K562 (cell line): ENCODE data around the gene COL4A6. TPM values are rescaled to one million over a fixed set of nuclear protein-coding genes. Genes with fewer than 3 reads are reported as not detected.

Experiments
- ATAC-seq: fragments of 200-7000 bp; cut with Tn5 transposase; 3 replicates; pipeline ENCODE4 v1.9.1; 2020; ENCODE audit warnings: moderate library complexity
- BruUV-seq: library from RNA; stranded (reverse); fragments of 400-500 nt; replicated peaks from 2 replicates; lab custom pipeline; 2021; lab: Mats Ljungman, UMichigan
- CTCF ChIA-PET: fragments of 300-600 bp; formaldehyde crosslinking; extraction: SDS; loops from one replicate; lab custom pipeline; 2021; ENCODE audit warnings: low intra/inter-chr PET ratio; lab: Yijun Ruan, JAX
- POLR2A ChIA-PET: fragments of 300-600, 350-650 bp; sonication (Branson Sonifier 250); formaldehyde crosslinking; extraction: SDS; loops from one replicate; lab custom pipeline; 2021; ENCODE audit warnings: antibody characterized with exemption, inconsistent platforms; lab: Yijun Ruan, JAX
- DNase-seq, 4 experiments: peaks; one replicate each; pipeline versions ENCODE4 v3.0.0 to v3.0.0-alpha.2; 2011 to 2018; ENCODE audit warnings: low spot score in 3 of 4, mixed read lengths in 3 of 4; ENCODE audit errors: extremely low read depth in 1 of 4
- FAIRE-seq: peaks from 2 replicates; lab custom pipeline; 2011; peaks lifted over from hg19 to GRCh38; lab: Jason Lieb, UNC
- H2AFZ ChIP-seq: 2 replicates; pipeline ENCODE4 v1.6.0; 2011; ENCODE audit warnings: low read depth, low read length, control low read depth, inconsistent platforms
- H3K27ac ChIP-seq: fragments of 200-600 bp; 3 replicates; pipeline ENCODE4 v1.8.0; 2011; ENCODE audit warnings: low read depth, mild to moderate bottlenecking, control low read depth, inconsistent platforms, low read length, moderate library complexity, mixed read lengths; ENCODE audit errors: extremely low read depth
- H3K27me3 ChIP-seq, 2 experiments: fragments of 300-600 bp in 1 of 2; 2 replicates in 1 of 2; 3 replicates in 1 of 2; pipeline versions ENCODE4 v1.6.0 to v1.8.0; 2011; ENCODE audit warnings: inconsistent platforms in 2 of 2, low read length in 2 of 2, mild to moderate bottlenecking in 1 of 2, mixed read lengths in 1 of 2, moderate library complexity in 1 of 2; ENCODE audit not compliant: control insufficient read depth in 2 of 2, insufficient read depth in 2 of 2
- H3K36me3 ChIP-seq: fragments of 300-600 bp; 3 replicates; pipeline ENCODE4 v1.8.0; 2011; ENCODE audit warnings: mild to moderate bottlenecking, low read length, inconsistent platforms; ENCODE audit not compliant: control insufficient read depth, insufficient read depth
- H3K4me1 ChIP-seq, 2 experiments: fragments of 200-600 bp in 1 of 2; replicated peaks in 1 of 2; 2 replicates in 1 of 2; 3 replicates in 1 of 2; pipeline versions ENCODE4 v1.5.1 to v1.8.0; 2011; ENCODE audit warnings: inconsistent platforms in 2 of 2, low read length in 2 of 2, mild to moderate bottlenecking in 1 of 2, mixed read lengths in 1 of 2, moderate library complexity in 1 of 2; ENCODE audit not compliant: control insufficient read depth in 2 of 2, insufficient read depth in 2 of 2
- H3K4me2 ChIP-seq: 2 replicates; pipeline ENCODE4 v1.6.1; 2011; ENCODE audit warnings: low read length, control low read depth, inconsistent platforms, mixed read lengths; ENCODE audit not compliant: insufficient read depth
- H3K4me3 ChIP-seq: fragments of 200-600 bp; sonication (generic), shearing (Covaris generic); 2 replicates; pipeline ENCODE4 v1.5.1; 2016; ENCODE audit warnings: control low read depth, inconsistent platforms
- H3K79me2 ChIP-seq: fragments of 200-600 bp; 3 replicates; pipeline ENCODE4 v1.8.0; 2011; ENCODE audit warnings: low read length, inconsistent platforms; ENCODE audit not compliant: control insufficient read depth, insufficient read depth
- H3K9ac ChIP-seq, 2 experiments: 2 replicates each; pipeline versions ENCODE4 v1.6.0 to v1.6.1; 2011; ENCODE audit warnings: low read depth in 2 of 2, low read length in 2 of 2, control low read depth in 1 of 2, inconsistent platforms in 1 of 2, mild to moderate bottlenecking in 1 of 2, mixed read lengths in 1 of 2; ENCODE audit not compliant: insufficient read depth in 1 of 2
- H3K9me1 ChIP-seq: one replicate; pipeline ENCODE4 v1.6.0; 2011; ENCODE audit warnings: inconsistent platforms, mild to moderate bottlenecking, low read length, moderate library complexity; ENCODE audit not compliant: control insufficient read depth, insufficient read depth
- H3K9me3 ChIP-seq: replicated peaks from 2 replicates; pipeline ENCODE4 v1.5.1; 2011; ENCODE audit warnings: low read depth, low read length, inconsistent platforms; ENCODE audit not compliant: control insufficient read depth, insufficient read depth
- H4K20me1 ChIP-seq: replicated peaks from 2 replicates; pipeline ENCODE4 v1.6.1; 2011; ENCODE audit warnings: low read length, inconsistent platforms, mixed read lengths; ENCODE audit not compliant: control insufficient read depth, insufficient read depth
- ARID3A ChIP-seq: IDR thresholded peaks from 2 replicates; pipeline ENCODE4 v1.6.1; 2012; ENCODE audit warnings: low read depth, low read length, improper control_type of control experiment, borderline replicate concordance
- CHD4 ChIP-seq: fragments of 200-600 bp; sonication (generic); IDR thresholded peaks from 3 replicates; pipeline ENCODE4 v1.6.1; 2012; ENCODE audit warnings: low read depth, mild to moderate bottlenecking, mixed read lengths, low read length, inconsistent platforms; ENCODE audit not compliant: insufficient read depth, insufficient replicate concordance, poor library complexity, severe bottlenecking
- COPS2 ChIP-seq: fragments of 450-650 bp; conservative IDR thresholded peaks from 2 replicates; pipeline ENCODE4 v1.6.1; 2016; ENCODE audit warnings: mild to moderate bottlenecking, moderate library complexity
- DDX20 ChIP-seq: fragments of 450-650 bp; IDR thresholded peaks from 2 replicates; pipeline ENCODE4 v1.6.1; 2016; ENCODE audit warnings: missing genetic modification characterization, low read depth, mild to moderate bottlenecking, missing compliant biosample characterization, moderate library complexity
- ETV6 ChIP-seq, 3 experiments: fragments of 150-350 bp in 1 of 3; sonication (generic) in 1 of 3; formaldehyde crosslinking in 1 of 3; IDR thresholded peaks; 2 replicates each; pipeline versions ENCODE4 v1.6.1 to v1.8.0; 2014 to 2022; ENCODE audit warnings: borderline replicate concordance in 2 of 3, low read depth in 2 of 3, antibody characterized with exemption in 1 of 3, low read length in 1 of 3, mild to moderate bottlenecking in 1 of 3, missing genetic modification reagents in 1 of 3
- HDAC2 ChIP-seq: fragments of 450-650 bp; IDR thresholded peaks from 2 replicates; pipeline ENCODE4 v1.6.1; 2016; ENCODE audit warnings: mild to moderate bottlenecking
- HDGF ChIP-seq: fragments of 450-650 bp; IDR thresholded peaks from 2 replicates; pipeline ENCODE4 v1.6.1; 2016
- KAT2B ChIP-seq: IDR thresholded peaks from one replicate; pipeline ENCODE4 v1.6.1; 2012; ENCODE audit warnings: low read depth, mild to moderate bottlenecking, control low read depth, inconsistent platforms, low read length, moderate library complexity
- KLF13 ChIP-seq: fragments of 450-650 bp; IDR thresholded peaks from 2 replicates; pipeline ENCODE4 v1.6.1; 2016; ENCODE audit warnings: missing genetic modification characterization, low read depth, mild to moderate bottlenecking, missing compliant biosample characterization, moderate library complexity, borderline replicate concordance
- PCBP1 ChIP-seq: fragments of 200-400 bp; formaldehyde crosslinking; IDR thresholded peaks from 2 replicates; pipeline ENCODE4 v1.6.1; 2018; ENCODE audit warnings: mild to moderate bottlenecking, low read depth, low read length; ENCODE audit not compliant: poor library complexity, severe bottlenecking
- THRB ChIP-seq: fragments of 450-650 bp; formaldehyde crosslinking; conservative IDR thresholded peaks from 2 replicates; pipeline ENCODE4 v1.4.0; 2022; ENCODE audit warnings: mild to moderate bottlenecking, missing genetic modification characterization
- ZNF3 ChIP-seq: fragments of 250-450 bp; sonication (Bioruptor Pico); IDR thresholded peaks from 2 replicates; pipeline ENCODE4 v1.5.0; 2021; ENCODE audit warnings: mild to moderate bottlenecking, moderate library complexity
- ZNF780A ChIP-seq: fragments of 250-450 bp; sonication (Bioruptor Pico); IDR thresholded peaks from 2 replicates; pipeline ENCODE4 v1.5.0; 2021; ENCODE audit warnings: mild to moderate bottlenecking
- in situ Hi-C: fragments of 300-500 bp; cut with MboI; formaldehyde crosslinking; loops from 4 replicates; pipeline ENCODE4 v1.15.0; 2018; ENCODE audit warnings: inconsistent platforms, mixed read lengths
- intact Hi-C: fragments of 100-400 bp; cut with micrococcal nuclease; formaldehyde crosslinking; loops from 2 replicates; pipeline ENCODE4 v1.14.2; 2022
- polyA plus RNA-seq, 8 experiments: library from polyadenylated mRNA; depleted of rRNA in 4 of 8; stranded (reverse) in 5 of 8; unstranded in 3 of 8; fragments of >200 nt; fragmentation: Nextera tagmentation in 2 of 8; fragmentation: Illumina TruSeq in 1 of 8; extraction: Ambion mirVana in 2 of 8; extraction: Trizol in 1 of 8; gene quantifications; 2 replicates each; pipeline versions ENCODE4 v1.2.1 to v1.2.3, GENCODE V29; 2011 to 2014; ENCODE audit warnings: inconsistent platforms in 1 of 8, missing spikeins in 1 of 8
- total RNA-seq, 7 experiments: library from RNA; depleted of rRNA in 6 of 7; stranded (reverse); fragments of >200 nt in 6 of 7; fragmentation: Illumina TruSeq in 2 of 7; extraction: Trizol in 2 of 7; gene quantifications; 2 replicates each; pipeline versions ENCODE4 v1.2.1 to v1.2.3, GENCODE V29; 2011 to 2021; ENCODE audit warnings: low replicate concordance in 1 of 7
- TF ChIP-seq, protein P1 (sequence below): sonication (generic); formaldehyde crosslinking; IDR thresholded peaks from 2 replicates; pipeline ENCODE4 v1.8.1; 2023; ENCODE audit warnings: mild to moderate bottlenecking, missing genetic modification reagents

The COL4A6 gene
- total and polyA plus RNA-seq, 9 of the 15 experiments (the other 6 are each of a cell fraction or from before 2014, with no cell fraction given), result 0.02 to 0.05 TPM; not detected in 7

GRCh38 chrX:108254636-108255035 lies 183.6 kb downstream of the COL4A6 start:
- no peaks in the 10 kb centered on the region for H3K4me1 ChIP-seq
- FAIRE-seq (no peak), ATAC-seq (no peak)
- intact Hi-C loops, result no loop called here
- H4K20me1 ChIP-seq, result no peaks in the 10 kb centered on the region
- TF ChIP-seq KAT2B (no peak), HDGF (no peak), ETV6 (IDR thresholded peaks at IDR 0.05; ENCODE audit: borderline replicate concordance in 1 of 2, low read depth in 2 of 2, low read length in 1 of 2) (no peak), ETV6 (CRISPR knock-in tag; IDR thresholded peaks at IDR 0.05; ENCODE audit: borderline replicate concordance) (no peak), ZNF780A (CRISPR knock-in tag) (no peak), DDX20 (tag) (no peak), ZNF3 (CRISPR knock-in tag) (no peak), PCBP1 (no peak), COPS2 (no peak), HDAC2 (no peak), CHD4 (no peak), THRB (no peak), ARID3A (no peak), KLF13 (tag) (no peak)
- TF ChIP-seq, protein P1, sequence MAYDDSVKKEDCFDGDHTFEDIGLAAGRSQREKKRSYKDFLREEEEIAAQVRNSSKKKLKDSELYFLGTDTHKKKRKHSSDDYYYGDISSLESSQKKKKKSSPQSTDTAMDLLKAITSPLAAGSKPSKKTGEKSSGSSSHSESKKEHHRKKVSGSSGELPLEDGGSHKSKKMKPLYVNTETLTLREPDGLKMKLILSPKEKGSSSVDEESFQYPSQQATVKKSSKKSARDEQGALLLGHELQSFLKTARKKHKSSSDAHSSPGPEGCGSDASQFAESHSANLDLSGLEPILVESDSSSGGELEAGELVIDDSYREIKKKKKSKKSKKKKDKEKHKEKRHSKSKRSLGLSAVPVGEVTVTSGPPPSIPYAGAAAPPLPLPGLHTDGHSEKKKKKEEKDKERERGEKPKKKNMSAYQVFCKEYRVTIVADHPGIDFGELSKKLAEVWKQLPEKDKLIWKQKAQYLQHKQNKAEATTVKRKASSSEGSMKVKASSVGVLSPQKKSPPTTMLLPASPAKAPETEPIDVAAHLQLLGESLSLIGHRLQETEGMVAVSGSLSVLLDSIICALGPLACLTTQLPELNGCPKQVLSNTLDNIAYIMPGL (CRISPR knock-in tag), result no peak
- TF ChIP-seq, all 486 proteins: peak for 0
- in situ Hi-C loops, result no loop called here
- DNase-seq, result no peak
- H3K9ac ChIP-seq, result no peak overlapping the region
- no peaks in the 10 kb centered on the region for H3K27me3 ChIP-seq
- H3K36me3 ChIP-seq, result no peaks in the 10 kb centered on the region
- H3K4me2 ChIP-seq, result no peak overlapping the region
- no peaks in the 10 kb centered on the region for H3K79me2 ChIP-seq
- no peak overlapping the region for H3K4me3 ChIP-seq
- H3K9me3 ChIP-seq, result no peaks in the 10 kb centered on the region
- H2AFZ ChIP-seq, result no peak overlapping the region
- no TSS peak for BruUV-seq
- ChIA-PET CTCF (interaction anchor here (0.7 kb wide), 1 partner anchor 1535 kb away, joined by 3 read pairs; no protein-coding TSS in a partner anchor), POLR2A (no interaction called here)
- H3K27ac ChIP-seq, result no peak overlapping the region
- H3K9me1 ChIP-seq, result no peaks in the 10 kb centered on the region
